Right lobe of liver (tissue), 6 donors: ENCODE data around the gene ALK. TPM values are rescaled to one million over a fixed set of nuclear protein-coding genes. Genes with fewer than 3 reads are reported as not detected.

Experiments
- ATAC-seq, 4 donors: fragments of 200-7000 bp; cut with Tn5 transposase; one replicate each; pipeline ENCODE4 v1.9.1; 2020; ENCODE audit warnings: mild to moderate bottlenecking in 4 of 4, moderate library complexity in 4 of 4
- DNase-seq, 3 donors: peaks; one replicate each; pipeline ENCODE4 v3.0.0-alpha.2; 2020
- H3K27ac ChIP-seq, 3 donors: fragments of 200-600 bp; one replicate each; pipeline ENCODE4 v1.8.0; 2022
- H3K27me3 ChIP-seq, 2 donors: fragments of 200-600 bp; one replicate each; pipeline ENCODE4 v1.8.0; 2022
- H3K36me3 ChIP-seq, 4 donors: fragments of 200-600 bp; sonication (generic) in 1 of 4; one replicate each; pipeline versions ENCODE4 v1.5.1 to v1.8.0; 2017 to 2022; ENCODE audit warnings: control low read depth in 1 of 4
- H3K4me1 ChIP-seq, 4 donors: fragments of 200-600 bp; sonication (generic) in 1 of 4; one replicate each; pipeline versions ENCODE4 v1.5.1 to v1.8.0; 2017 to 2022; ENCODE audit warnings: control low read depth in 1 of 4
- H3K4me3 ChIP-seq, 3 donors: fragments of 200-600 bp; one replicate each; pipeline ENCODE4 v1.8.0; 2022
- H3K9me3 ChIP-seq, 4 donors: fragments of 200-600 bp; sonication (generic) in 1 of 4; one replicate each; pipeline versions ENCODE4 v1.5.1 to v1.8.0; 2017 to 2022; ENCODE audit warnings: control low read depth in 1 of 4
- CTCF ChIP-seq, 4 donors: fragments of 200-600 bp in 3 of 4; fragments of 450-650 bp in 1 of 4; IDR thresholded peaks; one replicate each; pipeline versions ENCODE4 v1.5.1 to v1.8.0; 2016 to 2022; ENCODE audit warnings: antibody characterized with exemption in 4 of 4, mild to moderate bottlenecking in 2 of 4
- POLR2A ChIP-seq: fragments of 450-650 bp; IDR thresholded peaks from one replicate; pipeline ENCODE4 v1.6.1; 2017; ENCODE audit warnings: antibody characterized with exemption, mild to moderate bottlenecking
- WGBS: methylation state at CpG from one replicate; pipeline ENCODE4 v1.1.6; 2018; ENCODE audit warnings: low coverage, low lambda C conversion rate; ENCODE audit not compliant: insufficient coverage; ENCODE audit errors: missing lambda C conversion rate; 5-methylcytosine and 5-hydroxymethylcytosine counted together
- intact Hi-C, 2 donors: fragments of 100-400 bp; cut with DNase I; formaldehyde crosslinking; loops; one replicate each; pipeline versions ENCODE4 v1.11.2 to v1.14.1; 2022
- total RNA-seq, 6 experiments: library from RNA; depleted of rRNA in 2 of 6; stranded (reverse); fragments of >200 nt in 2 of 6; fragmentation: NEBNext Ultra II Directional in 3 of 6; extraction: Animal tissue kit (Norgen Biotek cat#: 25700) in 3 of 6; gene quantifications; one replicate each; pipeline versions ENCODE4 v1.1.0 to v1.2.4, GENCODE V29; 2016 to 2023
- donor health status: DM: no; HTN: yes; CAD: no.
- donor health status: DM: no; HTN: no; CAD: no.
- donor health status: DM: no; HTN: no; CAD: no.
- donor health status: DM: no; HTN: yes; CAD: no.
- donor health status: DM: no; HTN: yes; CAD: no.

ALK gene
- total RNA-seq, 6 experiments from 2014 or later: 0.04 to 0.06 TPM; not detected in 4

- DNase-seq (no peak), ATAC-seq (no peak)
- no peak overlapping the region for H3K4me3 ChIP-seq
- intact Hi-C loops: no loop called here
- no peaks in the 10 kb centered on the region for H3K4me1 ChIP-seq
- H3K36me3 ChIP-seq: no peaks in the 10 kb centered on the region
- H3K27ac ChIP-seq: no peak overlapping the region
- TF ChIP-seq POLR2A (no peak), CTCF (IDR thresholded peaks at IDR 0.05) (no peak)
- H3K27me3 ChIP-seq: no peaks in the 10 kb centered on the region
- no peaks in the 10 kb centered on the region for H3K9me3 ChIP-seq
- 50% methylated on average over 4 of the region's 5 CpGs for WGBS
Observed at GRCh38 chr2:29212009-29212408, 709.4 kb downstream of the ALK start.

GRCh38 chr2:29209551-29209950, 711.8 kb downstream of the ALK start:
- Histone ChIP-seq H3K27me3 (no peaks in the 10 kb centered on the region), H3K27ac (no peak overlapping the region), H3K36me3 (no peaks in the 10 kb centered on the region), H3K9me3 (no peaks in the 10 kb centered on the region), H3K4me3 (no peak overlapping the region), H3K4me1 (no peaks in the 10 kb centered on the region)
- intact Hi-C loops: loop anchor here in 1 of 2 donors (10.0 kb wide), 1 partner anchor 245 kb away; no protein-coding TSS in a partner anchor
- TF ChIP-seq CTCF (IDR thresholded peaks at IDR 0.05) (no peak), POLR2A (no peak)
- WGBS: 81% methylated on average over 1 of the region's 5 CpGs
- ATAC-seq: no peak
- DNase-seq: no peak

GRCh38 chr2:29207352-29208148, 713.8 kb downstream of the ALK start:
- H3K27me3 ChIP-seq: no peaks in the 10 kb centered on the region
- no peaks in the 10 kb centered on the region for H3K4me1 ChIP-seq
- DNase-seq: no peak
- intact Hi-C loops: loop anchor here in 1 of 2 donors (10.0 kb wide), 1 partner anchor 243 kb away; no protein-coding TSS in a partner anchor
- no peak overlapping the region for H3K27ac ChIP-seq
- WGBS: 58% methylated on average over 1 of the region's 3 CpGs
- no peaks in the 10 kb centered on the region for H3K9me3 ChIP-seq
- no peak for TF ChIP-seq CTCF (IDR thresholded peaks at IDR 0.05)
- TF ChIP-seq POLR2A: no peak
- no peak overlapping the region for H3K4me3 ChIP-seq
- no peak for ATAC-seq
- no peaks in the 10 kb centered on the region for H3K36me3 ChIP-seq

DNA sequence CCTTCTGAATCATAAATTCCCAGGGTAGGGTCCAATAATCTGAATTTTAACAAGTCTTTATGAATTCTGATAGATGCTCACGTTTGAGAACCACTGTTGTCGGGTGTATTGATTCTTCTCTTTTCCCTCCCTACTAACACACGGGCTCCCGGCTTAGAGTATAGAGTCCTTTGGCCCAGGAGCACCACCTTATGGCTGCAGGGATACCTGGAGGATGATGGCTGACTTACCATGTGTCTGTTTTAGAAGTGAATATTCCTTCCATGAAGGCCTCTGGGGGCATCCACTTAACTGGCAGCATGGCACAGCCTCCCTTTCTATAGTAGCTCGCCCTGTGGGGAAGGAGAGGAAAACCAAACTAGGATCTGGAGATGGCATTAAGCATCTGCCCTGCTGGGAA, 714.4 kb downstream of the ALK start:
- H3K4me3 ChIP-seq: no peak overlapping the region
- no peak for DNase-seq
- no peak overlapping the region for H3K27ac ChIP-seq
- no peaks in the 10 kb centered on the region for H3K36me3 ChIP-seq
- no peaks in the 10 kb centered on the region for H3K4me1 ChIP-seq
- H3K27me3 ChIP-seq: no peaks in the 10 kb centered on the region
- no peaks in the 10 kb centered on the region for H3K9me3 ChIP-seq
- ATAC-seq: no peak
- intact Hi-C loops: loop anchor here in 1 of 2 donors (10.0 kb wide), 1 partner anchor 242 kb away; no protein-coding TSS in a partner anchor
- TF ChIP-seq CTCF (IDR thresholded peaks at IDR 0.05) (no peak), POLR2A (no peak)
- WGBS: 37% methylated on average over 3 of the region's 5 CpGs
